ENCODE data around the gene HEATR1.

Gene HEATR1

GRCh38 chr1:236639686-236640085 is 35.4 kb upstream of the HEATR1 start:
- H3K23ac ChIP-seq (ENCODE audit: low read length in 2 of 2), result no peak overlapping the region
- H2AFZ ChIP-seq (ENCODE audit: low read depth, low read length), result no peak overlapping the region
- no peaks in the 10 kb centered on the region for H3K27me3 ChIP-seq (ENCODE audit: control insufficient read depth in 1 of 2, insufficient read depth in 1 of 2, low read length in 2 of 2)
- WGBS, result 86% methylated on average over 2 of the region's 4 CpGs
- H4K91ac ChIP-seq (ENCODE audit: low read length), result no peak overlapping the region
- H3K79me1 ChIP-seq (replicated peaks; ENCODE audit: low read length, poor library complexity, severe bottlenecking), result no peaks in the 10 kb centered on the region
- no peaks in the 10 kb centered on the region for H3K4me1 ChIP-seq (ENCODE audit: control insufficient read depth, insufficient read depth, low read depth, low read length)
- H2BK120ac ChIP-seq (ENCODE audit: low read depth, low read length), result no peak overlapping the region
- no peak overlapping the region for H4K8ac ChIP-seq (ENCODE audit: low read length)
- no peak overlapping the region for H3K4me3 ChIP-seq (ENCODE audit: insufficient read depth in 1 of 2, low read depth in 1 of 2, low read length in 2 of 2)
- no peak overlapping the region for H2BK5ac ChIP-seq (ENCODE audit: low read depth, low read length, poor library complexity, severe bottlenecking)
- H2BK12ac ChIP-seq (ENCODE audit: low read length in 2 of 2), result no peak overlapping the region
- no peak overlapping the region for H3K14ac ChIP-seq (ENCODE audit: low read length in 2 of 2)
- no peaks in the 10 kb centered on the region for H3K9me3 ChIP-seq (ENCODE audit: control insufficient read depth, low read length)
- no peak overlapping the region for H3K27ac ChIP-seq (ENCODE audit: low read length, poor library complexity, severe bottlenecking)
- no peak overlapping the region for H3K4me2 ChIP-seq (ENCODE audit: low read length, poor library complexity, severe bottlenecking)
- no peak overlapping the region for H2AK5ac ChIP-seq (ENCODE audit: low read length, severe bottlenecking)
- DNase-seq, result no peak
- no peak overlapping the region for H2BK15ac ChIP-seq (ENCODE audit: low read depth, poor library complexity, severe bottlenecking)
- no peaks in the 10 kb centered on the region for H3K36me3 ChIP-seq (ENCODE audit: control insufficient read depth in 1 of 2, insufficient read depth in 2 of 2, low read depth in 1 of 2, low read length in 2 of 2)
- no peak overlapping the region for H3K18ac ChIP-seq (ENCODE audit: low read depth in 1 of 2, low read length in 2 of 2)
- no peak overlapping the region for H3K4ac ChIP-seq (ENCODE audit: low read depth in 1 of 2, low read length in 2 of 2)
- no peak overlapping the region for H3K9ac ChIP-seq (ENCODE audit: low read length)

GRCh38 chr1:236638945-236639344 is 34.6 kb upstream of the HEATR1 start:
- Histone ChIP-seq H3K4me3 (ENCODE audit: insufficient read depth in 1 of 2, low read depth in 1 of 2, low read length in 2 of 2) (no peak overlapping the region), H3K27ac (ENCODE audit: low read length, poor library complexity, severe bottlenecking) (no peak overlapping the region), H3K27me3 (ENCODE audit: control insufficient read depth in 1 of 2, insufficient read depth in 1 of 2, low read length in 2 of 2) (no peaks in the 10 kb centered on the region), H4K91ac (ENCODE audit: low read length) (no peak overlapping the region), H2BK120ac (ENCODE audit: low read depth, low read length) (no peak overlapping the region), H3K79me1 (replicated peaks; ENCODE audit: low read length, poor library complexity, severe bottlenecking) (no peaks in the 10 kb centered on the region), H2AK5ac (ENCODE audit: low read length, severe bottlenecking) (no peak overlapping the region), H3K18ac (ENCODE audit: low read depth in 1 of 2, low read length in 2 of 2) (no peak overlapping the region), H2BK5ac (ENCODE audit: low read depth, low read length, poor library complexity, severe bottlenecking) (no peak overlapping the region), H2BK12ac (ENCODE audit: low read length in 2 of 2) (no peak overlapping the region), H3K14ac (ENCODE audit: low read length in 2 of 2) (no peak overlapping the region), H3K4me2 (ENCODE audit: low read length, poor library complexity, severe bottlenecking) (no peak overlapping the region), H2BK15ac (ENCODE audit: low read depth, poor library complexity, severe bottlenecking) (no peak overlapping the region), H3K23ac (ENCODE audit: low read length in 2 of 2) (no peak overlapping the region), H2AFZ (ENCODE audit: low read depth, low read length) (no peak overlapping the region), H3K36me3 (ENCODE audit: control insufficient read depth in 1 of 2, insufficient read depth in 2 of 2, low read depth in 1 of 2, low read length in 2 of 2) (no peaks in the 10 kb centered on the region), H3K4me1 (ENCODE audit: control insufficient read depth, insufficient read depth, low read depth, low read length) (no peaks in the 10 kb centered on the region), H3K9ac (ENCODE audit: low read length) (no peak overlapping the region), H3K4ac (ENCODE audit: low read depth in 1 of 2, low read length in 2 of 2) (no peak overlapping the region), H3K9me3 (ENCODE audit: control insufficient read depth, low read length) (no peaks in the 10 kb centered on the region), H4K8ac (ENCODE audit: low read length) (no peak overlapping the region)
- DNase-seq, result no peak
- WGBS, result 91% methylated on average over 13 of the region's 13 CpGs

DNA sequence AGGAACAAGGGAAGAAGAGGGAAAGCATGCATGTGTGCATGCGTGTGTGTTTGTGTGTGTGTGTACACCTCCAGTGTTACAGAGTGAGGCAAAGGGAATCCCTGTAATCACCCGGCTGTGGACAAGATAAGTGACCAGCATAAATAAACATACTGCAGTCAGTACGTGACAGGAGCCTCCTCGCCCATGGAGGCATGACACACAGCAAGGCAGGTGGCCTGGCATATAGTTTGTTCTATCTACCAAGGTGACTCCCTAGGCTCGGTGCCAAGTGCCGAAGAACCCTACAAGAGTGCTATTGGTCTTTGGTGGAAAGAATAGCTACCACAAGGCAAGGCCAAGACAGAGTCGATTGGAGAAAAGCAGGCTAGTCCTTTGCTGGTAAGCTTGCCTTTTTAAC is 31.7 kb upstream of the HEATR1 start:
- no peak overlapping the region for H3K18ac ChIP-seq (ENCODE audit: low read depth in 1 of 2, low read length in 2 of 2)
- H3K36me3 ChIP-seq (ENCODE audit: control insufficient read depth in 1 of 2, insufficient read depth in 2 of 2, low read depth in 1 of 2, low read length in 2 of 2), result no peaks in the 10 kb centered on the region
- DNase-seq, result no peak
- no peak overlapping the region for H3K23ac ChIP-seq (ENCODE audit: low read length in 2 of 2)
- H3K4ac ChIP-seq (ENCODE audit: low read depth in 1 of 2, low read length in 2 of 2), result no peak overlapping the region
- no peak overlapping the region for H3K9ac ChIP-seq (ENCODE audit: low read length)
- H3K4me3 ChIP-seq (ENCODE audit: insufficient read depth in 1 of 2, low read depth in 1 of 2, low read length in 2 of 2), result no peak overlapping the region
- H3K27ac ChIP-seq (ENCODE audit: low read length, poor library complexity, severe bottlenecking), result no peak overlapping the region
- no peak overlapping the region for H2AFZ ChIP-seq (ENCODE audit: low read depth, low read length)
- H3K4me1 ChIP-seq (ENCODE audit: control insufficient read depth, insufficient read depth, low read depth, low read length), result no peaks in the 10 kb centered on the region
- H2BK5ac ChIP-seq (ENCODE audit: low read depth, low read length, poor library complexity, severe bottlenecking), result no peak overlapping the region
- no peaks in the 10 kb centered on the region for H3K27me3 ChIP-seq (ENCODE audit: control insufficient read depth in 1 of 2, insufficient read depth in 1 of 2, low read length in 2 of 2)
- H3K9me3 ChIP-seq (ENCODE audit: control insufficient read depth, low read length), result no peaks in the 10 kb centered on the region
- 80% methylated on average over 7 of the region's 7 CpGs for WGBS
- no peak overlapping the region for H2AK5ac ChIP-seq (ENCODE audit: low read length, severe bottlenecking)
- H2BK15ac ChIP-seq (ENCODE audit: low read depth, poor library complexity, severe bottlenecking), result no peak overlapping the region
- H4K91ac ChIP-seq (ENCODE audit: low read length), result no peak overlapping the region
- H3K4me2 ChIP-seq (ENCODE audit: low read length, poor library complexity, severe bottlenecking), result no peak overlapping the region
- no peak overlapping the region for H2BK120ac ChIP-seq (ENCODE audit: low read depth, low read length)
- H4K8ac ChIP-seq (ENCODE audit: low read length), result no peak overlapping the region
- H3K79me1 ChIP-seq (replicated peaks; ENCODE audit: low read length, poor library complexity, severe bottlenecking), result no peaks in the 10 kb centered on the region
- H3K14ac ChIP-seq (ENCODE audit: low read length in 2 of 2), result no peak overlapping the region
- H2BK12ac ChIP-seq (ENCODE audit: low read length in 2 of 2), result no peak overlapping the region

DNA sequence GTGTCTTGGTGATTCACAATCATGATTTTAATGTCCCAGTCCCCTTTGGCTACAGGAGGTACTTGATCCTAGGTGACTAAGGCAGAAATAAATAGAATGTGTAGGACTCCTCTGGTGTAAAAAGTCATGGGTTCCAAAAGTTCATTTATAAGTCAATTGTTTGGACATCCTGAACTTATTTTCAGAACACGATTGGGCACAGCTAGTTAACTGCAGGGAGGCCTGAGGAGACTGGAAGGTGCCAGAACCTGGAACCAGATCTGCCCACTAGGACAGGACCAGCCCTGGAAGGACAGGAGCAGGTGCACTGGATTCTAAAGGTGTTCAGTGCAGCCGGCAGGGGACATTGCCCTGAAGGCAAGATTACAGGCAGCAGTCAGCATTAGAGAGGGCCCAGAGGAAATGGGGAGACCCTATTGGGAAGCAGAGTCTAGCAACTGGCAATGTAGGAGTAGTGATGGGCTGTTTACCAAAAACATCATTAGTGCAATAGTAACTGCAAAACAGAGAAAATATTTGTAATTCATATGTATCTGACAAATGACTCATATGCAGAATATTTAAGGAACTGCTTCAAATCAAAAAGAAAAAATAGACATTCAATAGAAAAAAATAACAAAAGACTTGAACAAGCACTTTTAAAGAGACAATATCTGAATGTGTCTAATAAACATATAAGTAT is 23.6 kb upstream of the HEATR1 start:
- H2BK5ac ChIP-seq (ENCODE audit: low read depth, low read length, poor library complexity, severe bottlenecking), result no peak overlapping the region
- WGBS, result 54% methylated on average over 2 of the region's 2 CpGs
- no peak for DNase-seq

More for the DNA sequence above, 23.6 kb upstream of the HEATR1 start:
- Histone ChIP-seq H3K14ac (ENCODE audit: low read length in 2 of 2) (no peak overlapping the region), H2BK12ac (ENCODE audit: low read length in 2 of 2) (no peak overlapping the region), H2AK5ac (ENCODE audit: low read length, severe bottlenecking) (no peak overlapping the region), H3K9me3 (ENCODE audit: control insufficient read depth, low read length) (peaks cover 17% of the 10 kb centered on the region), H2BK15ac (ENCODE audit: low read depth, poor library complexity, severe bottlenecking) (no peak overlapping the region), H3K36me3 (ENCODE audit: control insufficient read depth in 1 of 2, insufficient read depth in 2 of 2, low read depth in 1 of 2, low read length in 2 of 2) (no peaks in the 10 kb centered on the region), H3K4me3 (ENCODE audit: insufficient read depth in 1 of 2, low read depth in 1 of 2, low read length in 2 of 2) (no peak overlapping the region), H3K4me1 (ENCODE audit: control insufficient read depth, insufficient read depth, low read depth, low read length) (no peaks in the 10 kb centered on the region), H4K8ac (ENCODE audit: low read length) (no peak overlapping the region), H2AFZ (ENCODE audit: low read depth, low read length) (no peak overlapping the region), H3K18ac (ENCODE audit: low read depth in 1 of 2, low read length in 2 of 2) (no peak overlapping the region), H3K79me1 (replicated peaks; ENCODE audit: low read length, poor library complexity, severe bottlenecking) (no peaks in the 10 kb centered on the region), H3K27ac (ENCODE audit: low read length, poor library complexity, severe bottlenecking) (no peak overlapping the region), H3K23ac (ENCODE audit: low read length in 2 of 2) (no peak overlapping the region), H3K27me3 (ENCODE audit: control insufficient read depth in 1 of 2, insufficient read depth in 1 of 2, low read length in 2 of 2) (peaks cover 4 to 6% of the 10 kb centered on the region in 2 experiments), H3K4ac (ENCODE audit: low read depth in 1 of 2, low read length in 2 of 2) (no peak overlapping the region), H4K91ac (ENCODE audit: low read length) (no peak overlapping the region), H2BK120ac (ENCODE audit: low read depth, low read length) (no peak overlapping the region), H3K9ac (ENCODE audit: low read length) (no peak overlapping the region), H3K4me2 (ENCODE audit: low read length, poor library complexity, severe bottlenecking) (no peak overlapping the region)
